Activated CD4-positive, alpha-beta T cell treated with anti-CD3 and anti-CD28 coated beads, Interleukin-2, amount 50 U/mL, for 24 hours (primary cell): ENCODE measurements around the gene SMIM29.

Experiments used
- DNase-seq, 2 donors: peaks; one replicate each; pipeline ENCODE4 v3.0.0-alpha.2; 2020; ENCODE audit warnings: low read depth in 1 of 2, low spot score in 1 of 2

Gene SMIM29

DNA sequence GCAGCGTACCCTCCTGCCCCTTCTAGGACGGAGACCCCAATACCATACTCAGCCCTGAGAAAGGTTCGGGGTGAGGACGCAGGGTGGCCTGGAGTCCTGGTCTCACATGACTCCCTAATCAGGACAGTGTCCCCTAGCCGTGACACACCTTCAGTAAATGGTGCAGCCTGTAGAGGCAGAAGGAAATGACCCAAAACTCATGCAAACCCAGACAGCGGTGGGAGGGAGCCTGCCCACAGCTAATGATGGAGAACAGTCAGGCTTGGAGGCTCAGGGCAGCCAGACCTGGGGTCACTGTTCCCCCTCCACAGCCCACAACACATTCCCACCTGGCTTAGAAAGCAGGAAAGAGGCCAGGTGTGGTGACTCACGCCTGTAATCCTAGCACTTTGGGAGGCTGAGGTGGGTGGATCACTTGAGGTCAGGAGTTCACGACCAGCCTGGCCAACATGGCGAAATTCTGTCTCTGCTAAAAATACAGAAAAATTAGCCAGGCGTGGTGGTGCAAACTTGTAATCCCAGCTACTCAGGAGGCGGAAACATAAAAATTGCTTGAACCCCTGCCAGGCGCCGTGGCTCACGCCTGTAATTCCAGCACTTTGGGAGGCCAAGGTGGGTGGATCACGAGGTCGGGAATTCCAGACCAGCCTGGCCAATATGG is 20.9 kb downstream of the SMIM29 start:
- DNase-seq = no peak

- no peak for DNase-seq
Observed at GRCh38 chr6:34226731-34227586, 21.8 kb downstream of the SMIM29 start.

GRCh38 chr6:34226066-34226465 is 22.7 kb downstream of the SMIM29 start:
- DNase-seq = no peak

GRCh38 chr6:34225551-34225950 is 23.3 kb downstream of the SMIM29 start:
- DNase-seq = no peak

DNA sequence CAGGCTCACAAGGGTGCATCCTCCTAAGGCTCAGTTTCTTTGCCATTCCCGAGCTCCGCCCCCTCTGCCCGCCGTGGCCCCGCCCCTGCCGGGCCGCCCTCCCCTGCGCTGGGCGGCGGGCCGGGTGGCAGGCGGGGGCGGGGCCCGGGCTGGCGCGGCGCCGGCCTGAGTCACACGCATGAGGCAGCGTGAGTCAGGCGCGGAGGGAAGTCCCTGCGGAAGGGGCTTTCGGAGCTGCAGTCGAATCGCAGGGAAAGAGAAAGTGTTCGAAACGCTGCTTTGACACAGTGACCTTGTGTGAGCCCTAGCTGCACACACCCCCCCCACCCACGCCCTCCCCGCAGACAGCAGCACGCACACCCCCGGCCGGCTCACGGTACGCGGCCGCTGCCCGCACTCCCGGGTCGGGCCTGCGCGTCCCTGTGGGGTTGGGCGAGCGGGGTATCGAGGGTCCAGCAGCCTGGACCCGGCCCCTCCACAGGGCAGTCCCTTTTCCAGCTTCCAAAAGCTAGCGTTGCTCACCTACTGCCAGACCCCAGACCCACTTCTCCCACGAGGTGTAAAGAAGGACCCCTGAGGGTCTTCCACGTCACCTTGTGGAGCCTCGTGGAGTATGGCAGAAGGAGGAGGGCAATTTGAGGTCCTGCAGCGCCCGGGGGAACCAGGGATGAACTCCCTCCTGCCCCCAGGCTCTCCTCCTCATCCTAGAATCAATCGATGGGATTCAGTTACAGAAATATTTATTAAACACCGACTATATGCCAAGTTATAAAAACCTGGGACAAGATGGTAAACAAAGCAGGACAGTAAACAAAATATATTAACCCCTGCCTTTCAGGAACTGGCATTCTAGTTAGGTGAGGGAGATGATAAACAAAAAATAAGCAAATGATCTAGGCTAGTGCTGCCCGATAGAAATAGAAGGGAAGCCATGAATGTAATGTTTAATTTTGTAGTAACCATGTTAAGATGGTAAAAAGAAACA is 24.6 kb downstream of the SMIM29 start:
- DNase-seq = peak; percentile 81 to 91

DNA sequence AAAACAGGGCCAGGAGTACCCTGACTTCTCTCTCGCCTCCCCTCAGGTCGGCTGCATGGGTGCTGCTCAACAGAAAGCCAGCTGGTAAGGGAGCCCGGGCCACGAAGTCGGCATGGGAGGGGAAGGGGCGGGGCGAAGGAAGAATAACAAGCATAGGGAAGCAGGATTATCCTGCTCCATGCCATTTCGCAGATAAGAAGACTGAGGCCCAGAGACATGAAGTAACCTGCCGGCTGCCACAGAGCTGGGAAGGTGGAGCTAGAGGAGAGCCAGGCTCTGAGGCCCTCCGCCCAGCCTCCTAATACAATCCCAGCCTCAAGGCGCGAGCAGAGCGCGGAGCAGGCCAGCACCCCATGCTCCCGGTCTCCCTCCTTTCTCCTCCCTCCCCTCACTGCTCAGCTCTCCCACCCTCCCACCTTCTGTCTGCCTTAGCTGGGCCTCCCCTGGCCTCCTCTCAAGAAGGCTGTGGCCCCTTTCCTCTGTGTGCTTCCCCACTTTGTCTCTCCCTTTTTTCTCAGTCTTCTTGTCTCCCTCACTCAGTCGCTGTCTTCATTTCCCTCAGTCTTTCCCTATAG is 25.3 kb downstream of the SMIM29 start:
- DNase-seq = no peak

DNA sequence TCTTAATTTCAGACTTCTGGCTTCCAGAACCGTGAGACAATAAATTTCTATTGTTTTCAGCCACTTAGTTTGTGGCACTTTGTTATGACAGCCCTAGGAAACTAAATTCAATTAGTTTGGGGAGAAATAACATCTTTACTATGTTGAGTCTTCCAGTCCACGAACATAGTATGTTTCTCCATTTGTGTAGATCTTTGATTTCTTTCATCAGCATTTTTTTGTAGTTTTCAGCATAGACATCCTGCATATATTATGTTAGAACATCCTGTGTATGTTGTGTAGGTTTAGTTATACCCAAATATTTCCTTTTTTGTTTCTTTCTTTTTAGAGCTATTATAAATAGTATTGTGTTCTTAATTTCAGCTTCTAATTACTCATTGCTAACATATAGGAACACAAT is 30.1 kb downstream of the SMIM29 start:
- no peak for DNase-seq

DNA sequence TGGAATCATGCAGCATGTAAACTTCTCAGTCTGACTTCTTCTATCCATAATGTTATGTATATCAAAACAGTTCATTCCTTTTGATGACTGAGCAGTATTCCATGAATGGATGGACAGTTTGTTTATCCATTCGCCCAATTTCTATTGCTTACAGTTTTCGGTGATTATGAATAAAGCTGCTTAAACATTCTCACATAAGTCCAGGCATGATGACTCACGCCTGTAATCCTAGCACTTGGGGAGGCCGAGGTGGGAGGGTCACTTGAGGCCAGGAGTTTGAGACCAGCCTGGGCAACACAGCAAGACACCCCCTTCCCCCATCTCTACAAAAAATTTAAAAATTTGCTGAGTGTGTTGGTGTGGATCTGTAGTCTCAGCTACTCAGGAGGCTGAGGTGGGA is 35.0 kb downstream of the SMIM29 start:
- no peak for DNase-seq

DNA sequence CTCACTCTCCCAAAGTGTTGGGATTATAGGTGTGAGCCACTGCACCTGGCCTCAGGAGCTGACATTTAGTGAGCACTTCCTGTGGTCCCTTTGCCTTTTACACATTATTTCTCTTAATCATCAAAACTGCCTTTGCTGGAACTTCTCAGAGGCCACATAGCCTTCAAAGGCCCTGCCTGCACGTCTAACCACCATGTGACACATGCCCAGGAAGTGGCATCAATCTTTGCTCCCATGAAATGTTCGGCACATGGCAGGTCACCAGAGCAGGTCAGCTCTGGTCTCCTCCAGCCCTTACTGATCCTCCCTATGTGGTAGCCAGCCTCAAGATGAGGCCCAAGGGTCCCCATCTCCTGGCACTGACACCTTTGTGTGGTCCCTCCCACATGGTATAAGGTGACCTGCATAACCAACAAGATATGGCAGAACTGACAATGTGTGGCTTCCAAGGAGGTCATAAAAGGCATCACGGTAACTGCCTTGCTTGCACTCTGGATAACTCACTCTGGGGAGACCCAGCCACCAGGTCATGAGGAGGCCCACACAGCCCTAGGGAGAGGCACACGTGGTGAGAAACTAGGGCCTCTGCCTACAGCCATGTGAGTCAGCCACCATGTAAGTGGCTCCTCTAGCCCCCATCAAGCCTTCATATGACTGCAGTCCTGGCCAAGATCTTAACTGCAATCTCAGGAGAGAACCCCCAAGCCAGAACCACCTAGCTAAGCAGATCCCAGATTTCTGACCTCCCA is 40.9 kb downstream of the SMIM29 start:
- no peak for DNase-seq

DNA sequence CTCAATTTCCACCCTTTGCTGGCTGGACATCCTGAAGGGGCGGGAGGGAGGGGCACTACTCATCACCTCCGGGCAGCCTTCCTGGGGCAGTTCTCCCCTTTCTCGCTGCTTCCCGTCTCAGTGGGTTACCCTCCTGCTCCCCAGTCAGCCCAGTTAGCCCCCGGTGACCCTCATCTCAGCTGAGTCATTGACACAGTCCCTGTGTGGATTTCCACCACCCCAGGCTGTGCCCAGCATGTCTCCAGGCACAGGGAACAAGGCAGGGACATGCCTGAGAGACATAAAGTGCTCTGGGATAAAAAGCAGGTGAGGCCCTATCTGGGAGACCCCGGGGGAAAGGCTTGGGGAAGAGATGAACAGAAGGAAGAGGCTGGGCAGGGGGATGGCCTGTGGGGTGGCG is 42.1 kb downstream of the SMIM29 start:
- DNase-seq = no peak

- no peak for DNase-seq
Observed at GRCh38 chr6:34205916-34206315, 42.9 kb downstream of the SMIM29 start.

DNA sequence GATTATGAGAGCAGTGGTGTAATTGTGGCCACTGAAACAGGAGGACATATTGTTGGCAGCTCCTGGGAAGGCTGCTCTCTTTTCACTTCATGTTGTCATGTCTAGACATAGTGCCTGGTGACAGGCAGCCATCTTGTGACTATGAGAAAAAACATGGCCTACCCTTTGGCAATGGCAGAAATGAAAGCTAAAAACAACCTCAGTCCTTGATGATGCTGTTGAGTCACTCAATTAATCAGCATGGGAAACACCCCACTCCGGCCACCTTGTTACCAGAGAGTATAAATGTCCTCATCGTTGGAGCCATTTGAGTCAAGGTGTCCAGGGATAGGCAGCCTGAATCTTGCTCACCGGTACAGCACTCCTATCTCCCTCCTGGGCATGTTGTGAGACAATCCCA is 43.3 kb downstream of the SMIM29 start:
- DNase-seq = no peak

- DNase-seq = no peak
Observed at GRCh38 chr6:34204693-34205092, 44.1 kb downstream of the SMIM29 start.

DNA sequence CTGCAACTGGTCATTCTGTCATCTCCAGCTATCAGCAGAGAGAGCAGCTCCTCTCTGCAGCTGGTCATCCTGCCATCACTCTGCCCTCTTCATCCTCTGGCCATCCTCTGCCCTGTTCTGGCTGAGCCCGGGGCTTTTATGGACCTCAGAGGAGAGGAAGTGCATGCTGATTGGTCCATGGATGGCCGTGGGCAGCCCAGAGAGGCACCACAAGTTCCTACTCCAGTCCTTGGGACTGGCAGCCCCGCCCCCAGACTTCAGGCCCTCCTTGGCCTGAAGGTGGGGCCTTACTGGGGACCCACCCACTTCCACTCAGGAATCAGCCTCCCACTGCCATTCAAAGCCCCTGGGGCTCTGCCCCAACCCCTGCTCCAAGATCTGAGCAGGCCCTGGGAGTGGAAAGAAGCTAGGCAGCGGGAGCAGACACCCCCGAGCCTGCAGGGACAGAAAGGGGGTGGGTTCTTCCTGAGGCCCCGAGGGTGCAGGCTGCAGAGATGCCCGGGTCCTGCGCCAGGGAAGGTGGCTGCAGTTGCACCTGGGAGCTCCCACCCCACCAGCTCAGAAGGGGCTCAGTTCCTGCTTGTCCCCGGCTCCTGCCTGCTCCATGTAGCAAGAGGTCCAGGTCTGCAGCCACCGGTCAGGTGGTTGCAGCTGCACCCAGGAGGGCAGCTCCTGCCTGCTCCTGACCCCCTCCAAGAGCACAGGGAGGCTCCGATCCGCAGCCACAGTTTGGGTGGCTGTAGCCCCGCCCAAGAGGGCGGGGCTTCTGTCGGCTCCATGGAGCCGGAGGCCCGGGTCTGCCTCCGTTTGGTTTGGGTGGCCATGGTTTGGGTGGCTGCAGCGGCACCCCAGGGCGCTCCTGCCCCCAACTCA is 46.2 kb downstream of the SMIM29 start:
- DNase-seq = no peak

DNA sequence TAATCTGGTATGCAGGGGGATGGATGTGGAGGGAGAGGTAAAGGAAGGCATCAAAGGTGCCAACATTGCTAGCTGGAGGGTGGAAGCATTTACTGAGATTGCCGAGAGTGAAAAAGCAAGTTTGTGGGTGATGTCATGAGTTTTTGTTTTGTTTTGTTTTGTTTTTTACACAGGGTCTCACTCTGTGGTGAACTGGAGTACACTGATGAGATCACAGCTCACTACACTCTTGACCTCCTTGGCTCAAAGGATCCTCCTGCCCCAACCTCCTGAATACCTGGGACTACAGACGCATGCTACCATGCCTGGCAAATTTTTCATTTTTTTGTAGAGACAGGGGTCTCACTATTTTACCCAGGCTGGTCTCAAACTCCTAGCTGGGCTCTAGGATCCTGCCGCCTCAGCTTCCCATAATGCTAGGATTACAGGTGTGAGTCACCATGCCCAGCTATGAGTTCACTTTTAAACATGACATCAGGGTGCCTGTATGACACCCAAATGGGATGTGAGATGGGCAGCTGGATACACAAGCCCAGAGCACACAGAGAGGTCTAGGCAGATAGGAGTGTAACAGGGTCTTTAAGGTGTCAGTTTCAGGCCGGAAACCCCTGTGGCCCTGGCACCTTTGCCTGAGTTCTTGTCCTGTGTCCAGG is 47.2 kb downstream of the SMIM29 start:
- no peak for DNase-seq

GRCh38 chr6:34200340-34200971 is 48.4 kb downstream of the SMIM29 start:
- no peak for DNase-seq

GRCh38 chr6:34196833-34197195 is 52.0 kb downstream of the SMIM29 start:
- DNase-seq = no peak
